SK-N-SH (cell line): ENCODE results near the gene RAB40C. TPM values are rescaled to one million over a fixed set of nuclear protein-coding genes. Genes with fewer than 3 reads are reported as not detected.

ENCODE experiments used
- CTCF ChIA-PET: fragments of 300-600, 350-600 bp; formaldehyde crosslinking; extraction: SDS; loops from one replicate; lab custom pipeline; 2021; lab: Yijun Ruan, JAX
- POLR2A ChIA-PET: fragments of 350-600 bp; sonication (Branson Sonifier 250); formaldehyde crosslinking; extraction: SDS; loops from one replicate; lab custom pipeline; 2020; ENCODE audit warnings: antibody characterized with exemption, inconsistent platforms; lab: Yijun Ruan, JAX
- DNase-seq: peaks from one replicate; pipeline ENCODE4 v3.0.0; 2012
- H2AFZ ChIP-seq: fragments of 200-600 bp; sonication (generic); 2 replicates; pipeline ENCODE4 v1.8.1; 2016; ENCODE audit warnings: antibody characterized with exemption, mild to moderate bottlenecking, low read depth
- H3F3A ChIP-seq: fragments of 200-600 bp; sonication (generic); replicated peaks from 2 replicates; pipeline ENCODE3; 2016; ENCODE audit warnings: antibody characterized with exemption, mild to moderate bottlenecking; ENCODE audit not compliant: insufficient read depth
- H3K27ac ChIP-seq, 2 experiments: fragments of 200-500 bp in 1 of 2; fragments of 200-600 bp in 1 of 2; sonication (Bioruptor generic) in 1 of 2; sonication (generic), shearing (Covaris generic) in 1 of 2; 2 replicates each; pipeline versions ENCODE4 v1.5.1 to v1.6.1; 2014 to 2016; ENCODE audit warnings: low read depth in 2 of 2, inconsistent platforms in 1 of 2, low read length in 1 of 2, mild to moderate bottlenecking in 1 of 2, mixed read lengths in 1 of 2
- H3K27me3 ChIP-seq: fragments of 200-600 bp; sonication (generic), shearing (Covaris generic); 2 replicates; pipeline ENCODE4 v1.6.1; 2016; ENCODE audit warnings: mixed run types; ENCODE audit not compliant: insufficient read depth
- H3K36me3 ChIP-seq, 2 experiments: fragments of 200-500 bp in 1 of 2; fragments of 200-600 bp in 1 of 2; sonication (Bioruptor generic) in 1 of 2; sonication (generic) in 1 of 2; replicated peaks in 1 of 2; 2 replicates each; pipeline versions ENCODE3 to v1.5.1; 2014 to 2016; ENCODE audit warnings: low read length in 1 of 2, mild to moderate bottlenecking in 1 of 2; ENCODE audit not compliant: insufficient read depth in 2 of 2, control insufficient read depth in 1 of 2
- H3K4me1 ChIP-seq, 2 experiments: fragments of 200-500 bp in 1 of 2; fragments of 200-600 bp in 1 of 2; sonication (Bioruptor generic) in 1 of 2; sonication (generic), shearing (Covaris generic) in 1 of 2; 2 replicates each; pipeline versions ENCODE4 v1.5.1 to v1.6.1; 2014 to 2016; ENCODE audit warnings: low read depth in 1 of 2, low read length in 1 of 2, mixed run types in 1 of 2; ENCODE audit not compliant: insufficient read depth in 2 of 2, control insufficient read depth in 1 of 2
- H3K4me2 ChIP-seq: fragments of 200-600 bp; sonication (generic), shearing (Covaris generic); 2 replicates; pipeline ENCODE4 v1.6.1; 2017; ENCODE audit warnings: mixed run types
- H3K4me3 ChIP-seq, 2 experiments: fragments of 200-500 bp in 1 of 2; fragments of 200-600 bp in 1 of 2; sonication (Bioruptor generic) in 1 of 2; sonication (generic), shearing (Covaris generic) in 1 of 2; 2 replicates each; pipeline versions ENCODE4 v1.5.1 to v1.8.1; 2014 to 2016; ENCODE audit warnings: low read depth in 2 of 2, inconsistent platforms in 1 of 2, low read length in 1 of 2, mild to moderate bottlenecking in 1 of 2, mixed read lengths in 1 of 2, moderate library complexity in 1 of 2
- H3K79me2 ChIP-seq: fragments of 200-600 bp; sonication (generic); 2 replicates; pipeline ENCODE4 v1.8.1; 2017; ENCODE audit warnings: mild to moderate bottlenecking; ENCODE audit not compliant: insufficient read depth
- H3K9ac ChIP-seq: fragments of 200-600 bp; sonication (generic); 2 replicates; pipeline ENCODE4 v1.6.1; 2017; ENCODE audit warnings: mixed run types
- H3K9me2 ChIP-seq: fragments of 200-600 bp; sonication (generic); 2 replicates; pipeline ENCODE4 v1.6.1; 2017; ENCODE audit warnings: mixed run types
- H3K9me3 ChIP-seq: fragments of 200-600 bp; sonication (generic); 2 replicates; pipeline ENCODE4 v1.6.1; 2017; ENCODE audit warnings: mixed run types, mild to moderate bottlenecking, moderate library complexity
- H4K20me1 ChIP-seq: fragments of 200-600 bp; sonication (generic); 2 replicates; pipeline ENCODE4 v1.6.1; 2017; ENCODE audit warnings: mild to moderate bottlenecking, mixed run types; ENCODE audit not compliant: insufficient read depth
- CHD2 ChIP-seq: fragments of 150-350 bp; IDR thresholded peaks from 2 replicates; pipeline ENCODE4 v1.6.1; 2018; ENCODE audit warnings: low read length; ENCODE audit not compliant: partially characterized antibody
- CTCF ChIP-seq: fragments of 200-600 bp; sonication (generic); IDR thresholded peaks from 2 replicates; pipeline ENCODE4 v1.6.1; 2017; ENCODE audit warnings: antibody characterized with exemption, mild to moderate bottlenecking, moderate library complexity
- EP300 ChIP-seq, 2 experiments: IDR thresholded peaks; 2 replicates each; pipeline versions ENCODE4 v1.4.0 to v1.6.1; 2012; ENCODE audit warnings: borderline replicate concordance in 1 of 2, low read depth in 1 of 2, low read length in 1 of 2
- FOXJ3 ChIP-seq: sonication (generic); formaldehyde crosslinking; IDR thresholded peaks from 2 replicates; pipeline ENCODE4 v1.5.1; 2020; ENCODE audit warnings: mild to moderate bottlenecking, missing genetic modification reagents
- MAX ChIP-seq: IDR thresholded peaks from 2 replicates; pipeline ENCODE4 v1.4.0; 2012; ENCODE audit warnings: low read depth
- NFIC ChIP-seq: IDR thresholded peaks from 2 replicates; pipeline ENCODE4 v1.4.0; 2012; ENCODE audit warnings: borderline replicate concordance
- PBX3 ChIP-seq: IDR thresholded peaks from 2 replicates; pipeline ENCODE4; 2012
- POLR2AphosphoS5 ChIP-seq: IDR thresholded peaks from 2 replicates; pipeline ENCODE4 v1.6.1; 2012; ENCODE audit warnings: low read depth, low read length
- RCOR1 ChIP-seq: fragments of 150-350 bp; IDR thresholded peaks from 2 replicates; pipeline ENCODE4 v1.6.1; 2017; ENCODE audit warnings: antibody characterized with exemption, low read length
- SMC3 ChIP-seq: IDR thresholded peaks from 2 replicates; pipeline ENCODE4 v1.6.1; 2012; ENCODE audit warnings: low read depth, low read length, improper control_type of control experiment
- TCF12 ChIP-seq: IDR thresholded peaks from 2 replicates; pipeline ENCODE4 v1.4.0; 2012
- YY1 ChIP-seq: IDR thresholded peaks from 2 replicates; pipeline ENCODE4 v1.4.0; 2012; ENCODE audit warnings: low read depth, mild to moderate bottlenecking
- WGBS: methylation state at CpG from one replicate; pipeline ENCODE4 v1.1.6; 2017; ENCODE audit warnings: low lambda C conversion rate; 5-methylcytosine and 5-hydroxymethylcytosine counted together
- polyA plus RNA-seq, 3 experiments: library from polyadenylated mRNA; depleted of rRNA; stranded (reverse); fragments of >200 nt; gene quantifications; 2 replicates each; pipeline ENCODE4 v1.2.3, GENCODE V29; 2012
- TF ChIP-seq, protein P1 (sequence below): fragments of 150-350 bp; IDR thresholded peaks from 2 replicates; pipeline ENCODE4 v1.6.1; 2016; ENCODE audit warnings: mild to moderate bottlenecking, low read depth, low read length

Gene RAB40C
- polyA plus RNA-seq, 1 of the 3 experiments (the other 2 are of a cell fraction), result 13.0 TPM

DNA sequence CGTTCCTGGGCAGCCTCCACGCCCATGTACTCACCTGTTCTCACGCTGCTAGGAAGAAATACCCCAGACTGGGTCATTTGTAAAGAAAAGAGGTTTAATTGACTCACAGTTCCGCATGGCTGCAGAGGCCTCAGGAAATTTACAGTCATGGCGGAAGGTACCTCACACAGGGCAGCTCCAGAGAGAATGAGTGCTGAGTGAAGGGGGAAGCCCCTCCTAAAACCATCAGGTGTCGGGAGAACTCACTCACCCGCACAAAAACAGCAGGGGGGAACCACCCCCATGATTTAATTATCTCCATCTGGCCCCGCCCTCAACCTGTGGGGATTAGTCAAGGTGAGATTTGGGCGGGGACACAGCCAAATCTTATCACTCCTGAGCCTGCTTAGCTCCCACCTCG lies 18.2 kb downstream of the RAB40C start:
- Histone ChIP-seq H4K20me1 (peaks cover 6% of the 10 kb centered on the region; the same call in 1 of the 2 replicates), H3K36me3 (peaks cover 0 to 9% of the 10 kb centered on the region in 2 experiments)
- CTCF ChIA-PET, result no interaction called here

More for the DNA sequence above, 18.2 kb downstream of the RAB40C start:
- Histone ChIP-seq H3F3A (no peaks in the 10 kb centered on the region), H3K4me1 (no peaks in the 10 kb centered on the region; a peak in 1 of 4 replicates), H3K27me3 (no peaks in the 10 kb centered on the region), H3K79me2 (peaks cover 30% of the 10 kb centered on the region), H2AFZ (no peak overlapping the region), H3K4me3 (no peak overlapping the region), H3K27ac (no peak overlapping the region), H3K9ac (no peak overlapping the region), H3K4me2 (no peak overlapping the region), H3K9me3 (no peaks in the 10 kb centered on the region), H3K9me2 (no peaks in the 10 kb centered on the region)
- POLR2A ChIA-PET, result no interaction called here
- DNase-seq, result no peak
- TF ChIP-seq NFIC, result no peak
- no peak for TF ChIP-seq YY1
- no peak for TF ChIP-seq RCOR1
- no peak for TF ChIP-seq PBX3
- no peak for TF ChIP-seq CHD2
- TF ChIP-seq, protein P1, sequence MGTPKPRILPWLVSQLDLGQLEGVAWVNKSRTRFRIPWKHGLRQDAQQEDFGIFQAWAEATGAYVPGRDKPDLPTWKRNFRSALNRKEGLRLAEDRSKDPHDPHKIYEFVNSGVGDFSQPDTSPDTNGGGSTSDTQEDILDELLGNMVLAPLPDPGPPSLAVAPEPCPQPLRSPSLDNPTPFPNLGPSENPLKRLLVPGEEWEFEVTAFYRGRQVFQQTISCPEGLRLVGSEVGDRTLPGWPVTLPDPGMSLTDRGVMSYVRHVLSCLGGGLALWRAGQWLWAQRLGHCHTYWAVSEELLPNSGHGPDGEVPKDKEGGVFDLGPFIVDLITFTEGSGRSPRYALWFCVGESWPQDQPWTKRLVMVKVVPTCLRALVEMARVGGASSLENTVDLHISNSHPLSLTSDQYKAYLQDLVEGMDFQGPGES, result no peak
- no peak for TF ChIP-seq CTCF
- no peak for TF ChIP-seq EP300 (IDR thresholded peaks at IDR 0.05; ENCODE audit: borderline replicate concordance in 1 of 2, low read depth in 1 of 2, low read length in 1 of 2)
- TF ChIP-seq POLR2AphosphoS5, result no peak
- no peak for TF ChIP-seq FOXJ3
- TF ChIP-seq SMC3, result no peak
- TF ChIP-seq TCF12, result no peak
- no peak for TF ChIP-seq MAX
- WGBS, result 94% methylated on average over 8 of the region's 10 CpGs
